Amniotic stem cell (primary cell): ENCODE data around the gene GK.
"Not testable (repeated sequence)": the region's sequence is repeated elsewhere in the genome, so short reads cannot be mapped to it uniquely, and the experiment has no call there.

Source experiments
- DNase-seq: peaks from one replicate; lab custom pipeline; 2025; lab: John Stamatoyannopoulos, UW

Gene GK

GRCh38 chrX:30653415-30654131, at the start of gene GK:
Gene GK, plus strand, starts transcription at chrX:30653423. Its CDS starts 115 bp downstream, at chrX:30653538.
- DNase-seq, result no peak

GRCh38 chrX:30607155-30607554, 46.1 kb upstream of the GK start:
- DNase-seq, result no peak

GRCh38 chrX:30610026-30610425, 43.2 kb upstream of the GK start:
- DNase-seq, result no peak

DNA sequence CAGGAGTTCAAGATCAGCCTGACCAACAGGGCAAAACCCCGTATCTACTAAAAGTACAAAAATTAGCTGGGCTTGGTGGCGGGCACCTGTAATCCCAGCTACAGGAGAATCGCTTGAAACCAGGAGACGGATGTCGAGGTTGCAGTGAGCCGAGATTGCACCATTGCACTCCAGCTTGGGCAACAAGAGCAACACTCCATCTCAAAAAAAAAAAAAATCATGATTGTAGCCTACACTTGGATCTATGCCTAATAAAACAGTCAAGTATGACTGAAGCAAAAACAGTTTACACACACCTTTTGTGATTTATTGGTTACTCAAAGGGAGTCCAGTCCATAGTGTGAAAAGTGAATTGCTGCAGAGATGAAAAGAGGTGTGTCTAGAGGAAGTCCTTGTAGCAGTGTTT, 41.0 kb upstream of the GK start:
- DNase-seq, result no peak

DNA sequence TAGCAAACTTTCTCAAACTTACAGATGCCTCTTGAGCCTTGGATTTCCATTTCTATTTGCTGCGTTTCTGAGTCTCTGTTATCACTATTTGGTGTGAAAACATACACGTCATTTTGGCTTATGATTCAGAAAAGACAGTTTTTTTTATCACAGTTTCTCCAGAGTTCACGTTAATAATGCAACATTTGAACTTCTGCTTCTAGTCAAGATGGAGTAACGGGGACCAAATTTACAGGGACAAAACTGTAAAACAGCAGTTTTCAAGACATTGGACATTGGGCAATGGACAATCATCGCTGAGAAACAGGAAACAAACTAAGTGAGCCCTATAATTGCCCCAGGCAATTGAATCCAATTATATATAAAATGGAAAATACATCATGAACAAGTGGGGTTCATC, 39.5 kb upstream of the GK start:
- no peak for DNase-seq

GRCh38 chrX:30615229-30615628, 38.0 kb upstream of the GK start:
- DNase-seq, result no peak

GRCh38 chrX:30618160-30618765, 35.0 kb upstream of the GK start:
- no peak for DNase-seq

DNA sequence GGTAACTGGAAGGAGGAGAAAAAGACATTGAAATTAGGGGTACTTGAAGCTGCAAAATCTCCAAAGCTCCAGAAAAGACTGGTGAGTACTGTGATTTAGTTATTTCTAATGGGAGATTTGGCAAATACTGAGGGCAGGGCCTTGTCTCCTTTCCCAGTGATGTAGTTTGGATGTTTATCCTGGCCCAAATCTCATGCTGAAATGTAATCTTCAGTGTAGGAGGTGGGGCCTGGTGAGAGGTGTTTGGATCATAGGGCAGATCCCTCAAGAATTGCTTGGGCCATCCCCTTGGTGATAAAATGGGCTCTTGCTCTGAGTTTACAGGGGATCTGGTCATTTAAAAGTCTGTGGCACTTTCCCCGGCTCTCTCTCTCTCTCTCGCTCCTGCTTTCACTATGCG, 33.1 kb upstream of the GK start:
- no peak for DNase-seq

DNA sequence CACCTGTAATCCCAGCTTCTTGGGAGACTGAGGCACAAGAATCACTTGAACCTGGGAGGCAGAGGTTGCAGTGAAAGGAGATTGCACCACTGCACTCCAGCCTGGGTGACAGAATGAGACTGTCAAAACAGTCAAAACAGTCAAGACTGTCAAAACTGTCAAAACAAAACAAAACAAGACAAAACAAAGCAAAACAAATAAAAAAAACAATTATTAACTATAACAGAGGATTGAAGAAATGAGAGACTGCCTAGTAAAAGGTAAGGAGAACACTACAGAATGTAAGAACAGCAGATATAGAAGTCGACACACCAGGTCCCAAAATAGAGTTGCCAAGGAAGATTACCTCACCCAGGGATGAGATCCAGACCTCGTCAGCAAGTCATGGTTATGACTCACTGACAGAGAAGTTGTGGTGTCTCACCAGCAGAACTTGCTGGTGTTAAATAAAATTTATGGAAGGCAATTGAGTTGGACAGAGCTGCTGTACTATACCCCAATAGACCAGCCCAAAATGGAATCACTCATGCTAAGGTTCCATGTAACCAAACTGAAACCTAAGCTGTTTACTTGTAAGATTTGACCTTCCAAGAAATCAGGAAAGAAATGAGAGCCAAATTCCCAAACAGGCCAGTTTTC, 32.1 kb upstream of the GK start:
- DNase-seq, result peak; percentile 5

DNA sequence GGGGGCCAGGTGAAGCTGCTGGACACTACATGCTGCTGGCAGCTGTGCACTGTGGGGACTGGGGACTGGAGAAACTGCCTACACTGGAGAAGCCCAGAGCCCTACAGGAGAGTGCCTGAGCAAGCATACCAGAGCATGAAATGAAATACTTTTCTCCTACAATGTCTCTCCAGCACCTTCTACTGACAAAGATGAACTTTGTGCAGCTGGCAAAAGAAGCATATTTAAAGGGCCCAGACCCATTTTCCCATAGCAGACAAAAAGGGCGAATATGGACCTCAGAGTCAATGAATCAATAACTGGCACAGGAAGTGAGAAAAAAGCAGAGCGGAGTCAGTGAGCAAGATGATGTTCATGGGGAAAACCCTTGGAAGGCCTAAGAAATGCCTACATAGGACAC, 30.9 kb upstream of the GK start:
- DNase-seq, result no peak

DNA sequence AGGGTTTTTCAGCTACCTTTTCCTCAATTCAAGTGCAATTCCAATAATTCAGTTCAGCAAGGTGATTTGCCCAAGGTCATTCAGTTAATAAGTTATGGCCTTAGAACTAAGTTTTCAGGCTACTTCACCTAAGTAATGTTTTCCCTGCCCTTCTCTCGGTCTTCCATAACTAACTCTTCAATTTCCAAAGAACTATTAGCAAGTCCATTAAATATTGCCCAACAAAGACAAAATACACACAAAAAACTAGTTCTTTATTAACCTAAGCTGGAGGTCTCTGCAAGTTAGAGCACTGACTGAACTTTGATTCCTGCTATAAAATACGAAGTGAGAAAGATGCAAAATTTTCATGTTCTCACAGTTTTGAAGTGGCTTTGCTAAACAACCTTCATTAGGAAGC, 26.8 kb upstream of the GK start:
- no peak for DNase-seq

DNA sequence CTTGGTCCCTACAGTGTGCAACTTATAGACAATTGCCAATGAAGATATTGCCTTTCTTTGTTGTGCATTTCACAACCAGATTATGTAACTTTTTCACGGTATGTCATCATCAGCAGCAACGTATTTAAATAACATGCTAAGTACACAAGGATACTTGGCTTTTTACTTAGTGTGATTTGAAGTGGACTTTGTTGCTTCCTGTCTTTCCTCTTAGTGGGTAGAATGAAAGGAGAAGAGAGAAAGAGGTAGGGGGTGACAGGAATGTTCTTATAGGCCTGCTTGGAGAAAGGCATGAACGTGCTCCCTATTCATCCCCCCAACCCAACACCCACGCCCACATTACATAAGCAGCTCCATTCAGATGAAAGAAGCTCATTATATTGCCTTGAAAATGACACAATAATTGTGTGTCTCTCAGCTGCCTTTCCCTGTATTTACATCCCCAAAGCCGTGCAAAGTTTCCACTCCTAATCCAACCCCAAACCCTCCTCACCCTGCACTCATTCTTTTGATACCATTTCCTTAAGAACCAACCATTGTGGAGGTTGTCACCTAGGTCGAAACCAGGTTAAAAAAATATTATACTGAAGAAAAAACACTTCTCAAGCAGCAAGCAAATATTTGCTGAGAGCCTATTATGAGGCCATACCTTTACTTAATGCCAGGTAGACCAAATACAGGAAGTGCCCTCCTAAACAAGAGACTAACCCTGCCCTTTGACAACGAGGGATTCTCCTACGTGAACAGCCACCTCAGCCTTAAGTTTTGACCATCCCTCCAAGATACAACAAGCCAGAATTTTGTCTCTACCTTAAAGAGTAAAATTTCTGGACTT, 25.2 kb upstream of the GK start:
- no peak for DNase-seq

GRCh38 chrX:30634070-30634469, 19.2 kb upstream of the GK start:
- not testable (repeated sequence) for DNase-seq

DNA sequence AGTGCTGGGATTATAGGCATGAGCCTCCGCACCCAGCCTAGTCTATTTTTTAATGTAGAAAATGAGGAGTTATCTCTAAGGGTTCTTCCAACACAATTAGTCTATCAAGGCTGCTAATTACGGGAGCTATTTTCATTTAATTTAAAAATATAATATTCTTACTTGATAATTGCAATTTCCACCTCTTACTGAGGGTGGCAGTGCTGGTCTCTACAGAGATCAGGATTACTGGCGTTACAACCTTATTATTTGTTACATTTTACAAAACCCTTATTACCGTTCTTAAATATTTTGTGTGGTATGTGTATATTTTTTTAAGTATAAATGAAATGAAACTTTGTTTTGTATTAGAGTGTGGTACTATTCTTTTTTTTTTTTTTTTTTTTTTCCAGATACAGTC, 17.6 kb upstream of the GK start:
- DNase-seq, result no peak

DNA sequence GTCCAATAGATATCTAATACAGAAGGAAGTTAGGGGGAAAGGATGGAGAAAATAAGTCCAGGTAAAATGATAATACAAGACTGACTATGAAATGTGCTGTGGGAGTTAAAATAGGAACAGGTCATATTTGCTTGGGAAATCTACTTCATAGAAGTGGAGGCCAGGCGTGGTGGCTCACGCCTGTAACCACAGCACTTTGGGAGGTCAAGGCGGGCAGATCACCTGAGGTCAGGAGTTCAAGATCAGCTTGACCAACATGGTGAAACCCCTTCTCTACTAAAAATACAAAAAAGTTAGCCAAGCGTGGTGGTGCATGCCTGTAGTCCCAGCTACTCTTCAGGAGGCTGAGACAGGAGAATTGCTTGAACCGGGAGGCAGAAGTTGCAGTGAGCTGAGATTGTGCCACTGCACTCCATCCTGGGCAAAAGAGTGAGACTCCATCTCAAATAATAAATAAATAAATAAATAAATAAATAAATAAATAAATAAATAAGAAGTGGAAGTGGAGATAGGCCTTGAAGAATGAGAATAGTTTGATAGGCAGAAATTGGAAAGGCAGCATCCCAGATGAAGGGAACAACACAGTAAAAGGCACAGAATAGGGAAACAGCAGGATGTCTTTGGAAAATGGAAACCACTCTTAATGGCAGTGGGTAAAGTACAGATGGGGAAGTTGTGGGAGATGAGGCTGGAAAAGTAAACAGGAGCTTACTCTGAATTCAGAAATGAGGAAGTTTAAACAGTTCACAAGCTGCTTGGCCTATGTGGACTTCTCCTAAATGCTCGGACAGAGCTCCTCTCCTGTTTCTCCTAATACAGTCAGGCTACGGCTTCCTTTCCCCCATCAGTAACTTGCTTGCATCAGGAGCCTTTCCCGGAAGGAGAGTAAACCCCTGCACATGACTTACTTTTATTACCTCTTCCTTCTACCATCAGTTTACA, 15.1 kb upstream of the GK start:
- no peak for DNase-seq

- not testable (repeated sequence) for DNase-seq
Measured at GRCh38 chrX:30639702-30640101, 13.5 kb upstream of the GK start.

GRCh38 chrX:30642642-30643041, 10.6 kb upstream of the GK start:
- no peak for DNase-seq

DNA sequence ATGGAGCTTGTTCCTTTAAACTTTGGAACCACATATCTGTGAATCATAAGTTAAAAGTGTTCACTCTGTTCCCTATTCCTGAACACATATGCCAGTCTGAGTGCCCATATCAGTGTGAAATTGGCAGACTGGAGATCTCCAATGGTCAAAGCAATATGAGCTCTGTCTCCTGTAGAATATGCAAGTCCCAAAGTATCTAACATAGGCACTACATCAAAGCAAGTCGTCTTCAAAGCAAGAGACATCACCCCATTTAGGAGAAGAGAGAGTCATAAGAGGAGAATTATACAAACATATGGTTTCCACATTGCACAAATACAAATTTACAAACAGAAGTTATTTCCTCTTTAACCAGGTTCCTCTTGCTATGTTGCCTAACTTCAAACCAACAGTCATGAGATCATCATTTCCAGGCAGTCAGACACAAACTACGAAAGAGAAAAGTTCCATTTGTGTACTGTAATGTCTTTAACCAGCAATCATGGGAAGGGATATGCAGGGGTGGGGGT, 9.9 kb upstream of the GK start:
- DNase-seq, result no peak

DNA sequence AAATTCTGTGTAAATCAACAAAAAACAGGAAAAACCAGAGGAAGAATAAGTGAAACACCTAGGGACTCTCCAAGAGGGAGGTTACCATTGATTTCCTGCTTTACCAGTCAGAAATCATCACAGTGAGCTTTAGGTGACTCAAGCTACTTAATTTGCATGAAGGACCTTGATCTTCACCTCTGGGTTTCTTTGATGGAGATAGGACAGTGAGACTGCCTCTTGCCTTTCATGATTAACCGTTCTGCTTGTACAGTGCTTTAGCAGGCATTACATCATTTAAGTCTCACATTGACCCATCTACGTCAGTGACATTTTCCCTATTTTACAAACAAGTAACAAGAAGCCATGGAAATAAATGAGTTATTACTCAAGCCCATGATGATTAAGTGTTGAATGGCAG, 3.4 kb upstream of the GK start:
- DNase-seq, result no peak

- DNase-seq, result peak; percentile 74
Measured at GRCh38 chrX:30652527-30653414, 452 bp upstream of the GK start.
